Medulla oblongata (tissue), 1 donor: ENCODE data around the gene TCF4.

Source experiments
- DNase-seq: peaks from one replicate; pipeline ENCODE4 v3.0.0-alpha.2; 2015; ENCODE audit errors: extremely low spot score

The TCF4 gene

GRCh38 chr18:55503167-55503820 is 84.7 kb downstream of the TCF4 start:
- no peak for DNase-seq

- DNase-seq = no peak
Measured at GRCh38 chr18:55501982-55502710, 85.8 kb downstream of the TCF4 start.

- DNase-seq = no peak
Measured at GRCh38 chr18:55501579-55501978, 86.4 kb downstream of the TCF4 start.

- no peak for DNase-seq
Measured at GRCh38 chr18:55500316-55501086, 87.5 kb downstream of the TCF4 start.

- no peak for DNase-seq
Measured at GRCh38 chr18:55499526-55499925, 88.5 kb downstream of the TCF4 start.

- DNase-seq = no peak
Measured at GRCh38 chr18:55497825-55498403, 90.1 kb downstream of the TCF4 start.

- no peak for DNase-seq
Measured at GRCh38 chr18:55494899-55495298, 93.1 kb downstream of the TCF4 start.

GRCh38 chr18:55494441-55494840 is 93.6 kb downstream of the TCF4 start:
- DNase-seq = no peak

- no peak for DNase-seq
Measured at GRCh38 chr18:55491616-55492015, 96.4 kb downstream of the TCF4 start.

GRCh38 chr18:55489034-55489986 is 98.7 kb downstream of the TCF4 start:
- no peak for DNase-seq

- DNase-seq = no peak
Measured at GRCh38 chr18:55488473-55488872, 99.5 kb downstream of the TCF4 start.

GRCh38 chr18:55487997-55488396 is 100.0 kb downstream of the TCF4 start:
- no peak for DNase-seq

- DNase-seq = no peak
Measured at GRCh38 chr18:55486936-55487335, 101.1 kb downstream of the TCF4 start.

- DNase-seq = no peak
Measured at GRCh38 chr18:55485666-55486065, 102.3 kb downstream of the TCF4 start.

GRCh38 chr18:55484773-55485172 is 103.2 kb downstream of the TCF4 start:
- DNase-seq = no peak

- DNase-seq = no peak
Measured at GRCh38 chr18:55483266-55483871, 104.6 kb downstream of the TCF4 start.

- no peak for DNase-seq
Measured at GRCh38 chr18:55479656-55480420, 108.2 kb downstream of the TCF4 start.

GRCh38 chr18:55477860-55478581 is 110.0 kb downstream of the TCF4 start:
- DNase-seq = peak; percentile 17

GRCh38 chr18:55477499-55477859 is 110.5 kb downstream of the TCF4 start:
- DNase-seq = peak; percentile 71
